GM21528 (cell line): Measurements from ENCODE around the gene ACAN.

Source experiments
- ATAC-seq: cut with Tn5 transposase; IDR thresholded peaks from one replicate; pipeline ENCODE4 v1.9.1; 2021; ENCODE audit warnings: mild to moderate bottlenecking, moderate library complexity; ENCODE audit not compliant: unreplicated experiment, low FRiP score

ACAN gene

GRCh38 chr15:88839146-88839545, 35.9 kb downstream of the ACAN start:
- ATAC-seq: no peak

- ATAC-seq: no peak
These were observed 36.7 kb downstream of the ACAN start for GRCh38 chr15:88839961-88840360.

- no peak for ATAC-seq
These were observed 38.0 kb downstream of the ACAN start for GRCh38 chr15:88841236-88841635.

- ATAC-seq: no peak
These were observed 38.9 kb downstream of the ACAN start for GRCh38 chr15:88842156-88842555.

GRCh38 chr15:88843334-88843733, 40.1 kb downstream of the ACAN start:
- ATAC-seq: no peak

- ATAC-seq: no peak
These were observed 41.6 kb downstream of the ACAN start for GRCh38 chr15:88844749-88845386.

- ATAC-seq: no peak
These were observed 42.4 kb downstream of the ACAN start for GRCh38 chr15:88845616-88846015.

GRCh38 chr15:88847144-88847543, 43.9 kb downstream of the ACAN start:
- no peak for ATAC-seq

- ATAC-seq: no peak
These were observed 45.0 kb downstream of the ACAN start for GRCh38 chr15:88848203-88848602.

GRCh38 chr15:88849376-88850072, 46.3 kb downstream of the ACAN start:
- ATAC-seq: no peak

GRCh38 chr15:88852476-88852875, 49.2 kb downstream of the ACAN start:
- ATAC-seq: no peak

- ATAC-seq: no peak
These were observed 55.7 kb downstream of the ACAN start for GRCh38 chr15:88858934-88859333.

GRCh38 chr15:88859550-88859949, 56.3 kb downstream of the ACAN start:
- ATAC-seq: no peak

- no peak for ATAC-seq
These were observed 57.0 kb downstream of the ACAN start for GRCh38 chr15:88860212-88860611.

GRCh38 chr15:88863412-88863811, 60.2 kb downstream of the ACAN start:
- ATAC-seq: no peak

- no peak for ATAC-seq
These were observed 61.7 kb downstream of the ACAN start for GRCh38 chr15:88864861-88865497.

GRCh38 chr15:88865498-88866099, 62.4 kb downstream of the ACAN start:
- ATAC-seq: no peak

GRCh38 chr15:88866295-88866881, 63.2 kb downstream of the ACAN start:
- ATAC-seq: no peak

GRCh38 chr15:88871313-88871712, 68.1 kb downstream of the ACAN start:
- ATAC-seq: no peak

- ATAC-seq: no peak
These were observed 68.9 kb downstream of the ACAN start for GRCh38 chr15:88872106-88872505.

GRCh38 chr15:88872706-88873105, 69.5 kb downstream of the ACAN start:
- ATAC-seq: no peak
